Omental fat pad (tissue), 4 donors: ENCODE results near the gene PINK1. TPM values are rescaled to one million over a fixed set of nuclear protein-coding genes. Genes with fewer than 3 reads are reported as not detected.

Experiments
- ATAC-seq: fragments of 150-250 bp; one replicate; pipeline ENCODE4 v1.9.1; 2016; ENCODE audit warnings: mild to moderate bottlenecking, moderate library complexity; ENCODE audit not compliant: low FRiP score
- DNase-seq: peaks from one replicate; pipeline ENCODE4 v3.0.0-alpha.2; 2019; ENCODE audit warnings: low spot score
- total RNA-seq, 4 donors: library from RNA; depleted of rRNA; stranded (reverse); fragments of >200 nt; gene quantifications; one replicate each; pipeline ENCODE4 v1.1.0, GENCODE V29; 2016
- TF ChIP-seq, protein P1 (sequence below), 3 donors: fragments of 450-650 bp; IDR thresholded peaks; one replicate each; pipeline ENCODE4 v1.5.1; 2016 to 2017; ENCODE audit warnings: antibody characterized with exemption in 3 of 3, mild to moderate bottlenecking in 3 of 3, moderate library complexity in 2 of 3

PINK1 gene
- total RNA-seq, 4 donors from 2014 or later, result 71.9 to 132 (median 111) TPM

DNA sequence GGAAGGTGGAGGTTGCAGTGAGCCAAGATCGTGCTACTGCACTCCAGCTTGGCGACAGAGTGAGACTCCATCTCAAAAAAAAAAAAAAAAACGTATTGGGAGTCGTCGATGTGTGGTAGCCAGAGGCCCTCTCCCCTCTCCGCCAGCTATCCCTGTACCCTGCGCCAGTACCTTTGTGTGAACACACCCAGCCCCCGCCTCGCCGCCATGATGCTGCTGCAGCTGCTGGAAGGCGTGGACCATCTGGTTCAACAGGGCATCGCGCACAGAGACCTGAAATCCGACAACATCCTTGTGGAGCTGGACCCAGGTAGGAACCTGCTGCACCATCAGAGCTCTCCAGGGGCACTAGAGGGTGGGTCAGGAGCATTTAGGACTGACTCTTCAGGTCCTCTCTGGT lies 12.2 kb downstream of the PINK1 start:
- TF ChIP-seq, protein P1, sequence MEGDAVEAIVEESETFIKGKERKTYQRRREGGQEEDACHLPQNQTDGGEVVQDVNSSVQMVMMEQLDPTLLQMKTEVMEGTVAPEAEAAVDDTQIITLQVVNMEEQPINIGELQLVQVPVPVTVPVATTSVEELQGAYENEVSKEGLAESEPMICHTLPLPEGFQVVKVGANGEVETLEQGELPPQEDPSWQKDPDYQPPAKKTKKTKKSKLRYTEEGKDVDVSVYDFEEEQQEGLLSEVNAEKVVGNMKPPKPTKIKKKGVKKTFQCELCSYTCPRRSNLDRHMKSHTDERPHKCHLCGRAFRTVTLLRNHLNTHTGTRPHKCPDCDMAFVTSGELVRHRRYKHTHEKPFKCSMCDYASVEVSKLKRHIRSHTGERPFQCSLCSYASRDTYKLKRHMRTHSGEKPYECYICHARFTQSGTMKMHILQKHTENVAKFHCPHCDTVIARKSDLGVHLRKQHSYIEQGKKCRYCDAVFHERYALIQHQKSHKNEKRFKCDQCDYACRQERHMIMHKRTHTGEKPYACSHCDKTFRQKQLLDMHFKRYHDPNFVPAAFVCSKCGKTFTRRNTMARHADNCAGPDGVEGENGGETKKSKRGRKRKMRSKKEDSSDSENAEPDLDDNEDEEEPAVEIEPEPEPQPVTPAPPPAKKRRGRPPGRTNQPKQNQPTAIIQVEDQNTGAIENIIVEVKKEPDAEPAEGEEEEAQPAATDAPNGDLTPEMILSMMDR (IDR thresholded peaks at IDR 0.05), result no peak
- DNase-seq (no peak), ATAC-seq (no peak)

- no peak for ATAC-seq
- TF ChIP-seq, protein P1 (IDR thresholded peaks at IDR 0.05), result no peak
- DNase-seq, result no peak
Observed at GRCh38 chr1:20648438-20648837, 15.2 kb downstream of the PINK1 start.

- no peak for DNase-seq
- TF ChIP-seq, protein P1 (IDR thresholded peaks at IDR 0.05), result no peak
- ATAC-seq, result no peak
Observed at GRCh38 chr1:20648946-20649345, 15.7 kb downstream of the PINK1 start.

GRCh38 chr1:20652300-20652699 lies 19.0 kb downstream of the PINK1 start:
- DNase-seq (no peak), ATAC-seq (no peak)
- TF ChIP-seq, protein P1 (IDR thresholded peaks at IDR 0.05), result no peak

GRCh38 chr1:20654104-20654690 lies 20.9 kb downstream of the PINK1 start:
- ATAC-seq (no peak), DNase-seq (no peak)
- TF ChIP-seq, protein P1 (IDR thresholded peaks at IDR 0.05), result no peak

DNA sequence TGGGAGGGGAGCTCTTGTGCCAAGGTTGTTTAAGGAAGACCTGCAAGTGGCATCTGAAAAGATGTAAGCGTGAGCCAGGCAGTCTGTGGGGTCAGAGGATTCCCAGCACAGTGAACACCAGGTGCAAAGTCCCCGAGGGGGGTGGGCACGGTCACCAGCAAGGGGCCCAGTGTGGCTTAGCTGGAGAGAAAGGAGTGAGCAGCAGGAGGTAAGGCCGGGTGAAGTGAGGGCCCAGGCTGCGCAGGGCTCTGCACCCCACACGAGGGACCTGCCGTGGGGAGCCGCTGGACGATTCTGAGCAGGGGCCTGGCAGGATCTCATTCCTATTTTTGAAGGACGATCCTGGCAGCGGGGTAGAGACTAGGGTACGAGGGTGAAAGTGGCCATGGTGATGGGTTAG lies 23.8 kb downstream of the PINK1 start:
- DNase-seq (no peak), ATAC-seq (no peak)
- TF ChIP-seq, protein P1 (IDR thresholded peaks at IDR 0.05), result no peak

GRCh38 chr1:20658166-20658915 lies 25.1 kb downstream of the PINK1 start:
- TF ChIP-seq, protein P1 (IDR thresholded peaks at IDR 0.05), result no peak
- DNase-seq (no peak), ATAC-seq (no peak)
